Measurements from ENCODE around the gene LDB3.

Gene LDB3

GRCh38 chr10:86710987-86711512 is 42.7 kb downstream of the LDB3 start (continued):
- TF ChIP-seq ZNF830 (tag by site-specific recombination; IDR thresholded peaks at IDR 0.05; ENCODE audit: low read depth) (no peak), ZNF148 (tag by site-specific recombination; IDR thresholded peaks at IDR 0.05; ENCODE audit: borderline replicate concordance) (no peak), BCL6B (tag by site-specific recombination; IDR thresholded peaks at IDR 0.05) (no peak), ZNF18 (tag by site-specific recombination; IDR thresholded peaks at IDR 0.05) (no peak), BCL11A (tag by site-specific recombination; IDR thresholded peaks at IDR 0.05; ENCODE audit: low read depth) (no peak), SALL2 (tag by site-specific recombination; IDR thresholded peaks at IDR 0.05; ENCODE audit: borderline replicate concordance) (no peak), ZNF701 (tag by site-specific recombination; IDR thresholded peaks at IDR 0.05) (no peak), ZFHX2 (tag by site-specific recombination; conservative IDR thresholded peaks at IDR 0.05) (no peak; the same call in 1 of the 2 replicates), TCF7L2 (IDR thresholded peaks at IDR 0.05; ENCODE audit: borderline replicate concordance, low read depth, low read length) (no peak), HOXA7 (CRISPR knock-in tag; IDR thresholded peaks at IDR 0.05; ENCODE audit: borderline replicate concordance) (no peak), ZNF521 (tag by site-specific recombination; IDR thresholded peaks at IDR 0.05) (no peak), ZNF449 (tag by site-specific recombination; IDR thresholded peaks at IDR 0.05) (peak; percentile 72; the same call in 1 of the 2 replicates), SETDB1 (IDR thresholded peaks at IDR 0.05; ENCODE audit: insufficient read length, low read length) (no peak), ZFP41 (tag by site-specific recombination; IDR thresholded peaks at IDR 0.05; ENCODE audit: borderline replicate concordance) (no peak), ZNF501 (tag by site-specific recombination; IDR thresholded peaks at IDR 0.05) (peak; percentile 38; the same call in 1 of the 2 replicates), ZNF510 (tag by site-specific recombination; IDR thresholded peaks at IDR 0.05; ENCODE audit: insufficient replicate concordance) (no peak), ZIC2 (tag by site-specific recombination; IDR thresholded peaks at IDR 0.05) (peak; percentile 62), ZBTB49 (tag by site-specific recombination; IDR thresholded peaks at IDR 0.05; ENCODE audit: low read depth) (no peak), ZNF366 (tag by site-specific recombination; conservative IDR thresholded peaks at IDR 0.05) (peak; percentile 30; the same call in 1 of the 2 replicates), ZNF624 (tag by site-specific recombination; IDR thresholded peaks at IDR 0.05) (no peak), ZNF426 (tag by site-specific recombination; IDR thresholded peaks at IDR 0.05) (no peak), ZNF121 (tag by site-specific recombination; IDR thresholded peaks at IDR 0.05) (no peak), PRDM4 (tag by site-specific recombination; IDR thresholded peaks at IDR 0.05) (no peak), ZNF514 (tag by site-specific recombination; IDR thresholded peaks at IDR 0.05) (no peak)
